NCI-H2227 (cell line): Measurements from ENCODE around the gene H3-3A.

Experiments
- DNase-seq: peaks from one replicate; lab custom pipeline; 2025; ENCODE audit not compliant: unreplicated experiment; lab: John Stamatoyannopoulos, UW

Gene H3-3A

GRCh38 chr1:226052061-226052460, 10.5 kb upstream of the H3-3A start:
- no peak for DNase-seq

- no peak for DNase-seq
These were observed 7.8 kb upstream of the H3-3A start for GRCh38 chr1:226054519-226055327.

- DNase-seq = no peak
These were observed 2.8 kb upstream of the H3-3A start for GRCh38 chr1:226059709-226060108.

- DNase-seq = no peak
These were observed 2.1 kb upstream of the H3-3A start for GRCh38 chr1:226060427-226060826.

GRCh38 chr1:226061068-226061840, 1.3 kb upstream of the H3-3A start:
- DNase-seq = peak; percentile 33

- DNase-seq = peak; percentile 92
These were observed 517 bp upstream of the H3-3A start for GRCh38 chr1:226061841-226062557.

- DNase-seq = peak; percentile 64
These were observed 884 bp downstream of the H3-3A start for GRCh38 chr1:226063224-226063976.

GRCh38 chr1:226063977-226064815, 1.7 kb downstream of the H3-3A start:
- DNase-seq = peak; percentile 29

GRCh38 chr1:226064816-226065248, 2.3 kb downstream of the H3-3A start:
- peak; percentile 57 for DNase-seq

- no peak for DNase-seq
These were observed 4.0 kb downstream of the H3-3A start for GRCh38 chr1:226066415-226067078.

GRCh38 chr1:226069811-226070489, 7.4 kb downstream of the H3-3A start:
- no peak for DNase-seq

GRCh38 chr1:226072347-226072746, 9.8 kb downstream of the H3-3A start:
- no peak for DNase-seq

- DNase-seq = no peak
These were observed 10.9 kb downstream of the H3-3A start for GRCh38 chr1:226073184-226073950.

GRCh38 chr1:226074046-226074445, 11.5 kb downstream of the H3-3A start:
- no peak for DNase-seq

- no peak for DNase-seq
These were observed 13.9 kb downstream of the H3-3A start for GRCh38 chr1:226076378-226076777.

GRCh38 chr1:226078374-226078773, 15.9 kb downstream of the H3-3A start:
- DNase-seq = peak; percentile 11

- no peak for DNase-seq
These were observed 20.0 kb downstream of the H3-3A start for GRCh38 chr1:226082587-226082917.

- peak; percentile 64 for DNase-seq
These were observed 20.4 kb downstream of the H3-3A start for GRCh38 chr1:226082959-226083301.
